Thoracic aorta (tissue), 2 donors: ENCODE results near the gene SELENOS. TPM values are rescaled to one million over a fixed set of nuclear protein-coding genes. Genes with fewer than 3 reads are reported as not detected.

Experiments used
- ATAC-seq: fragments of 150-250 bp; one replicate; pipeline ENCODE4 v1.8.0; 2017; ENCODE audit warnings: low read depth; ENCODE audit not compliant: insufficient number of reproducible peaks, low FRiP score
- DNase-seq: peaks from one replicate; pipeline ENCODE4 v3.0.0-alpha.2; 2020; ENCODE audit warnings: low spot score
- H3K27ac ChIP-seq, 2 donors: fragments of 200-600 bp; sonication (generic); 1 replicate in 1 of 2; 2 replicates in 1 of 2; pipeline ENCODE4 v1.5.1; 2016; ENCODE audit warnings: mild to moderate bottlenecking in 2 of 2, moderate library complexity in 2 of 2
- H3K27me3 ChIP-seq: fragments of 200-600 bp; sonication (generic); replicated peaks from 2 replicates; pipeline ENCODE4 v1.6.0; 2016; ENCODE audit warnings: mild to moderate bottlenecking; ENCODE audit not compliant: insufficient read depth
- H3K36me3 ChIP-seq: fragments of 200-600 bp; sonication (generic); one replicate; pipeline ENCODE4 v1.5.1; 2016
- H3K4me1 ChIP-seq, 2 donors: fragments of 200-600 bp; sonication (generic); 1 replicate in 1 of 2; 2 replicates in 1 of 2; pipeline versions ENCODE4 v1.5.1 to v1.6.0; 2016; ENCODE audit warnings: low read depth in 2 of 2, mild to moderate bottlenecking in 1 of 2; ENCODE audit not compliant: control insufficient read depth in 1 of 2
- H3K4me3 ChIP-seq: fragments of 200-600 bp; sonication (generic); 2 replicates; pipeline ENCODE4 v1.5.1; 2016; ENCODE audit warnings: mild to moderate bottlenecking
- H3K9me3 ChIP-seq: fragments of 200-600 bp; sonication (generic); 2 replicates; pipeline ENCODE4 v1.5.1; 2016
- total RNA-seq, 2 donors: library from RNA; depleted of rRNA; stranded (reverse); fragments of >200 nt; gene quantifications; one replicate each; pipeline versions ENCODE4 v1.1.0 to v1.2.3, GENCODE V29; 2016
- TF ChIP-seq, protein P1 (sequence below): fragments of 200-600 bp; sonication (generic); IDR thresholded peaks from one replicate; pipeline ENCODE4 v1.5.1; 2019; ENCODE audit warnings: antibody characterized with exemption

Gene SELENOS
- total RNA-seq, 2 donors from 2014 or later, result 84.6 to 92.6 TPM

DNA sequence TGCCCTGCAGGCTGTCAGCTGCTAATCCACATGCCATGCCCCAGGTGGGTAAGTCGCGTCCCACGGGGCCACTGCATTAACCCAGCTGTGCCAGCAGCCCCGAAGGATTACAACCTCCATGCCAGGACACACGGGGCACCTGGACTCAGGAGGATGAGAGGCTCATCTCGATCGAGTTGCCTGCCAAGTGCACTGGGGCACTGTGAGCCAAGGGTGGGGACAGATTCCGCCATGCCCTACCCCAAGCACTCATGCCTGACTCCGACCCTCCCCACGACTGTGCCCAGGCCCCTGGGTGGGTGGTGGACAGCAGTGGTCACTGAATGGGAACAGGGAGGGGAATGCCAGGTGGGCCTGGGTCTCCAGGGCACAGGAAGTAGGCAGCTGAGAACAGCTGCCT is 38.5 kb upstream of the SELENOS start:
- Histone ChIP-seq H3K4me1 (no peaks in the 10 kb centered on the region), H3K27ac (no peak overlapping the region), H3K9me3 (no peaks in the 10 kb centered on the region), H3K4me3 (no peak overlapping the region), H3K27me3 (no peaks in the 10 kb centered on the region), H3K36me3 (no peaks in the 10 kb centered on the region)
- TF ChIP-seq, protein P1, sequence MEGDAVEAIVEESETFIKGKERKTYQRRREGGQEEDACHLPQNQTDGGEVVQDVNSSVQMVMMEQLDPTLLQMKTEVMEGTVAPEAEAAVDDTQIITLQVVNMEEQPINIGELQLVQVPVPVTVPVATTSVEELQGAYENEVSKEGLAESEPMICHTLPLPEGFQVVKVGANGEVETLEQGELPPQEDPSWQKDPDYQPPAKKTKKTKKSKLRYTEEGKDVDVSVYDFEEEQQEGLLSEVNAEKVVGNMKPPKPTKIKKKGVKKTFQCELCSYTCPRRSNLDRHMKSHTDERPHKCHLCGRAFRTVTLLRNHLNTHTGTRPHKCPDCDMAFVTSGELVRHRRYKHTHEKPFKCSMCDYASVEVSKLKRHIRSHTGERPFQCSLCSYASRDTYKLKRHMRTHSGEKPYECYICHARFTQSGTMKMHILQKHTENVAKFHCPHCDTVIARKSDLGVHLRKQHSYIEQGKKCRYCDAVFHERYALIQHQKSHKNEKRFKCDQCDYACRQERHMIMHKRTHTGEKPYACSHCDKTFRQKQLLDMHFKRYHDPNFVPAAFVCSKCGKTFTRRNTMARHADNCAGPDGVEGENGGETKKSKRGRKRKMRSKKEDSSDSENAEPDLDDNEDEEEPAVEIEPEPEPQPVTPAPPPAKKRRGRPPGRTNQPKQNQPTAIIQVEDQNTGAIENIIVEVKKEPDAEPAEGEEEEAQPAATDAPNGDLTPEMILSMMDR, result no peak
- DNase-seq (no peak), ATAC-seq (no peak)

DNA sequence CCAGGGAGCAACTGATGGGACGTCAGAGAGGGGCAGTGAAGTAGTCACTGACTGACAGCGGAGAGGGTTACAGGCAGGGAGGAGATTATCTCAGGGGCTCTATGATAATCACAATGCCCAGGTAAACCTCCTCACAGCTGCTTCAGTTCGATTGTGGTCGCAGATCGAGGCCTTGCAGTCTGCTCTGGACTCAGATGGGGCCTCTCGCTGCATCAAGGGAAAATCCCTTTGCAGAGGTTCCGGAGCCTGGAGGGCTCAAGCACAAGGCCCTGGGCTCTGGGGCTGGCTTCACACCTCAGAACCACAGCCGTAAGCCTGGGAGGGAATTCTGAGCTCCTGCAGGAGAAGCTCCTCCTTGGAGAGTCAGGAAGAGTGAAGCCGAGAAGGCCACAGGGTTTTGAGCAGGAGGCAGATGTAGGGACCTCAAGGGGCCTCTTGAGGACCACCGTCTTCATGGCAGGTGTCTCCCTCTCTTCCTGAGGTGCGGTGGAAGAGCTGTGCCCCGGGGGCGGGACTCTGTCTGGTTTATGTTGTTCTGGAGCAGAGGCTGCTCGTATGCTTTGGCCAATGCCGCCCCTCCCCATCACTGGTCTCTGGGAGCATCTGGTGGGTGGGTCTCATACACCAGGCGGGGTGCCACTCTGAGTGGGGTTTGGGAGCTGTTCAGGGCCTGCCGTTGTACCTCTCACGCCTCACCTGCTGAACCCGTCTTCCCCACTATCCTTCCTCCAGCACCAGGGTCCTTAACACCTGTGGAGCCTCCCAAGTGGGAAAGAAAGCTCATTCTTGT is 37.2 kb upstream of the SELENOS start:
- Histone ChIP-seq H3K4me1 (no peaks in the 10 kb centered on the region), H3K27ac (no peak overlapping the region), H3K4me3 (no peak overlapping the region), H3K27me3 (no peaks in the 10 kb centered on the region), H3K36me3 (no peaks in the 10 kb centered on the region), H3K9me3 (no peaks in the 10 kb centered on the region)
- ATAC-seq (no peak), DNase-seq (no peak)
- TF ChIP-seq, protein P1, result no peak

- Histone ChIP-seq H3K9me3 (no peaks in the 10 kb centered on the region), H3K4me1 (no peaks in the 10 kb centered on the region), H3K27ac (no peak overlapping the region), H3K4me3 (no peak overlapping the region), H3K36me3 (no peaks in the 10 kb centered on the region), H3K27me3 (no peaks in the 10 kb centered on the region)
- DNase-seq (no peak), ATAC-seq (no peak)
- TF ChIP-seq, protein P1, result no peak
Measured at GRCh38 chr15:101313041-101313761, 35.9 kb upstream of the SELENOS start.

GRCh38 chr15:101310508-101310907 is 33.2 kb upstream of the SELENOS start:
- TF ChIP-seq, protein P1, result no peak
- Histone ChIP-seq H3K9me3 (no peaks in the 10 kb centered on the region), H3K36me3 (no peaks in the 10 kb centered on the region), H3K4me3 (no peak overlapping the region), H3K27me3 (no peaks in the 10 kb centered on the region), H3K27ac (no peak overlapping the region), H3K4me1 (no peaks in the 10 kb centered on the region)
- DNase-seq (no peak), ATAC-seq (no peak)

DNA sequence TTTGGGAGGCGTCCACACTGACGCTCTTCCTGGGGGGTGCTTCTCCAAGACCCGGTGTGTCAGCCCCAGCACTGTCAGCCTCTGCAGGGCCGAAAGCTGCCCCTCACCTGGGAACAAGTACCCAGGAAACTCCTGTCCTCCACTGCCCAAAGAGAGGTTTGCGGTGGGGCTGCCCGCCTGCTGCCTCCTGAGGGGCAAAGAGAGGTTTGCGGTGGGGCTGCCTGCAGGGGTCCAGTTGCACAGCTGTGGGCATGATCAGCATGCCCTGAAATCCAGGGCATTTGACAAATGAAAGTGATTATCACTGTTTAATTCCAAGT is 32.8 kb upstream of the SELENOS start:
- DNase-seq (no peak), ATAC-seq (no peak)
- TF ChIP-seq, protein P1, result no peak

More for the DNA sequence above, 32.8 kb upstream of the SELENOS start:
- H3K36me3 ChIP-seq, result no peaks in the 10 kb centered on the region
- no peaks in the 10 kb centered on the region for H3K27me3 ChIP-seq
- no peak overlapping the region for H3K27ac ChIP-seq
- no peaks in the 10 kb centered on the region for H3K4me1 ChIP-seq
- H3K4me3 ChIP-seq, result no peak overlapping the region
- H3K9me3 ChIP-seq, result no peaks in the 10 kb centered on the region
